Stimulated activated CD4-positive, alpha-beta T cell treated with anti-CD3 and anti-CD28 coated beads, Interleukin-4, amount 100 ng/mL, for 24 hours (primary cell): Measurements from ENCODE around the gene STIM2.
"Not testable (repeated sequence)": the region's sequence is repeated elsewhere in the genome, so short reads cannot be mapped to it uniquely, and the experiment has no call there.

Experiments
- DNase-seq: peaks from one replicate; pipeline ENCODE4 v3.0.0-alpha.2; 2020

STIM2 gene

DNA sequence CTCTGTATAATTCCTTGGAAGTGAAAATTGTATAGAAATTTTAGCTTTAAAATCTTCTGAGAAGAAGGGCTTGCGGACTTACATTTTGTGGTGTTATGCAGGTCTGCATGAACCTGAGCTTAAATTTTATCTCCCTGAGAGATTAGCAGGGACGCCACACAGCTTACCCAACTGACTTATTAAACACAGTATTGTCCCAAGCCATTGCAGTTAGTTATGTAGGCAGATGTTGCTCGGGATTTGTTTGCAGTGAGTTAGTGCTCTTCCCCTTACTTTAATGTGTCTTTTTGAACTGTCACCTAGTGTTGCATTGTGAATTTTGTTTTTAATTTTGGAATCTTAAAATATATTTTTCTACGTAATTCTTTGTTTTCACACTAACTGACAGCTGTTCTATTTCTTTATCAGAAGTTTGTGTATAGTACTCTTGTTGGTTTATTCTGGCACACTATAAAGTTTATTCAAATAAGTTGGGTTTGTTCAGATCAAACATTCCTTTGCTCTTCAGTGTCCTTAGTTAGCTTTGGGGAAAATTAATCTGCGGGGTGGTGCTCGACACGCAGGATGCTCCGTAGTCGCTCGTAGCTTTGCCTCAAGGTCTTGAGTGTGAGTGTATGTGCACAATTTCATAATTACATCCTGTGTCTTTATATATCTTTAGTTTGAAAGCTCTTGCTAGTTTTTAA lies 145.4 kb downstream of the STIM2 start:
- DNase-seq = no peak

DNA sequence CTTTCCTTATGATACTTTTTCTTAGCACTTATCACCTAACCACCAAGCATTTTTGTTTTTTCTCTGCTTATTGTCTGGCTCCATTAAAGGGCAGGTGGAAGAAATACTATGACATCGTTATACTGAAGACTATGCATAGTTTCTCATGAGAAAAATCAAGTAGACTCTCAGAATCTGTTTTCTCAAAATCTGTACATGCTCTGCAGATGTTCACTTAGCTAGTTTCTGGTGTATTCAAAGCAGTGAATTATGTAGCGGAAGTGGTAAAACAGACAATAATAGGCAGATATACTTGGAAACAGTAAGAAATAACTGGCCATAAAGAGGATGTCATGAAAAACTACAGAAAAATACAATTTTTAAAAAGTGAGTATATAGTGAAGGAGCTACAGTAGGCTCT lies 146.0 kb downstream of the STIM2 start:
- DNase-seq = no peak

DNA sequence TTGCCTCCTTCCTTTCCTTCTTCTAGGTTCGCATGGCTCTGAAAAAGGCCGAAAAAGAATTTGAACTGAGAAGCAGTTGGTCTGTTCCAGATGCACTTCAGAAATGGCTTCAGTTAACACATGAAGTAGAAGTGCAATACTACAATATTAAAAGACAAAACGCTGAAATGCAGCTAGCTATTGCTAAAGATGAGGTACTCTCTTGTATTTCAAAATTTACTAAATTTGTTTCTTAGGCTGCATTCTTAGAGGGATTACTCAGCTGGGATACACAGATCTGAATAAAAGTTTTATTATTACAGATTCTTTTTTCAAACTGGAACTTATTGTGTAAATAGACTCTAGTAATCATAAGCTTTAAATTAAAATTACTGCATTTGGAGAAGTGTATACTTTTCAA lies 146.9 kb downstream of the STIM2 start:
- DNase-seq = no peak

DNA sequence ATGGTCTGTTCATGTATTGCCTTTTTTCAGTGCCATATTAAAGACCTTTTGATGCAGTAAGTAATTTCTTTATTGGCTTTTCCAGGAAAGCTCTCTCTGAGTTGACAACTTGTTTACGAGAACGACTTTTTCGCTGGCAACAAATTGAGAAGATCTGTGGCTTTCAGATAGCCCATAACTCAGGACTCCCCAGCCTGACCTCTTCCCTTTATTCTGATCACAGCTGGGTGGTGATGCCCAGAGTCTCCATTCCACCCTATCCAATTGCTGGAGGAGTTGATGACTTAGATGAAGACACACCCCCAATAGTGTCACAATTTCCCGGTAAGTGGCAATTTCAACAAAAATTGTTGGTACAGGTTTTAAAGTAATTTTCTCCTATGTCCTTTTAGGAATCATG lies 148.0 kb downstream of the STIM2 start:
- DNase-seq = no peak

DNA sequence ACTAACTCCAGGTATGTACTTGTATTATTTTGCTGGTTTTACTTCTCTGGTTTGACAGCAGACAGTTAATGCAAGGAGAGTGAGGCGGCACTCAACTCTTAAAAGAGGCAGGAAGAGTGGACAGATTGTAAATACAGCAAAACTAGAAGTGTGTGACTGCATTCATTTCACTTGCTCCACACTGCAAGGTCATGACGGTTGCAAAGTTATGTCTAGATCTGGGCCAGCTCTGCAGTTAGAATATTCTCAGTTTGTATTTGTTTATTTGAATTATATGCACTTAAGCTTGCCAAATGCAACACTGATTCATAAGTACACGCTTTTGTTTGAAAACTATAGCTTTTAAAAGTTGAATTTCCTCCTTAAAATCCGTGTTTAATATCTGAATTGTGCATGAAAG lies 148.9 kb downstream of the STIM2 start:
- DNase-seq = no peak

DNA sequence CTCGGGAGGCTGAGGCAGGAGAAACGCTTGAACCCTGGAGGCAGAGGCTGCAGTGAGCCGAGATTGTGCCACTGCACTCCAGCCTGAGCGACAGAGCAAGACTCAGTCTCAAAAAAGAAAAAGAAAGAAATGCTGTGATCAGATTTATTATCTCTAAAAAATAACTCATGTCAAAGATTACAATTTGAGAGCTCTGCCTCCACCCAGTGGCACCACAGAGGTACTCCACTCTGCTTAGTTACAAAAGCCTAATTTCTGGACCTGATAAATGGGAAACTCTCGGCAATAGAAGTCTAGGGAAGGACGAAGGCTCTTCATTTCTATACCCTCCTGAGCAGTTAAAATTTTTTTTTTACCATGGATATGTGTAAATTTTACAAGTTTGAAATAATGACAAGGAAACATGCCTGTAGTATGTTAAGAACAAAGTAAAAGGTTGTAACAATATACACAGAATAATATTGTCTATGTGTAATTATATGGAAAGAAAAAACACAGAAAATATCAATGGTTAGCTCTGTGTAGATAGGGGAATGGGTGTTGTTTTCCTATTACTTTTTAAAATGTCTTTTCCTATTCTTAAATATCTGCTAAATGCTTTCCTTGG lies 149.8 kb downstream of the STIM2 start:
- DNase-seq = peak; percentile 65

DNA sequence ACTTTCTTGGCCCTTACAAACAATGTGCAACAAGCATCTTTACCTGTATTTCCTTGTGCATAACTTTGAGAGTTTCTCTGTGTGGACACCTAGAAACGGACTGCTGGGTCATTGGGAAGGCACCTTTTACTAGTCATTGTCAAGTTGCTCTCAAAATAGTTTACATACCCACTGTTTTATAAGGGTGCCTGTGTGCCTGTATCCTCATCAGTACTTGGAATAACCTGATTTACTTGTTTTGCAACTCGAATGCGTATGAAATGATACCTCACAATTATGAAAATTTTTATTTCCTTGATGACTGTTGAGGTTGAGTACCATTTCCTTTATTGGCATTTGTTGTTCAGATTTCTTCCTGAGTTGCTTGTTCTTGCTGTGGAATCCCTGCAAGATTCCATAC lies 150.8 kb downstream of the STIM2 start:
- DNase-seq = no peak

DNA sequence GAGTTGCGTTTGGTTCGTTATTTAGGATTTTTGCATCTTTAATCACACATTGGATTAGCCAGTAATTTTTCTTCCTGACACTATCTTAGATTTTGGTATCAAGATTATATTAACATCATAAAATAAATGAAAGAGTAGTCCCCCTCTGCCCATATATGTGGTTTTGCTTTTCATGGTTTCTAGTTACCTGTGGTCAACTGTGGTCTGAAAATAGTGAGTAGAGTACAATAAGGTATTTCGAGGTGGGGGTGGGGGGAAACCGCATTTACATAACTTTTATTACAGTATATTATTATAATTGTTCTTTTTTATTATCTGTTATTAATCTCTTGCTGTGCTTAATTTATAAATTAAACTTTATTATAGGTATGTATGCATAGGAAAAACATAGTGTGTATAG lies 152.4 kb downstream of the STIM2 start:
- DNase-seq = no peak

DNA sequence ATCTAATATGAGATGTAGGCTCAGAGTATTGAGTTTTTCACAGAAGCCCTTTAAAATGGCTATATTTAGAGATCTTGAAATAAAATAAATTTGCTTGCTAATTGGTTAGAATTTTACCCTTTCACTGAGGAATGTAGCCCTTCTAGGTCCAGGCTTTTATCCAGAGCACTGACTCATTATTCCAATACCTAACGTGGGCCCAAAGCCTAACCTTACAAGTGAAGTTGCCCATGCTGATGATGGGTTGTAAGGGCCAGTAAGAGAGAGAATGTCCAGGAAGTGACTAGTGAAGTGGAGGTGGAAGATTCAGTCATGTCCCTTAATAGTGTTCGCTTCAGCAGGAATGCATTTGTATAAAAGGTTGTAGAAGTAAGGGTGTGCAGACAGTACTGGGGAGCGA lies 155.9 kb downstream of the STIM2 start:
- DNase-seq = no peak

DNA sequence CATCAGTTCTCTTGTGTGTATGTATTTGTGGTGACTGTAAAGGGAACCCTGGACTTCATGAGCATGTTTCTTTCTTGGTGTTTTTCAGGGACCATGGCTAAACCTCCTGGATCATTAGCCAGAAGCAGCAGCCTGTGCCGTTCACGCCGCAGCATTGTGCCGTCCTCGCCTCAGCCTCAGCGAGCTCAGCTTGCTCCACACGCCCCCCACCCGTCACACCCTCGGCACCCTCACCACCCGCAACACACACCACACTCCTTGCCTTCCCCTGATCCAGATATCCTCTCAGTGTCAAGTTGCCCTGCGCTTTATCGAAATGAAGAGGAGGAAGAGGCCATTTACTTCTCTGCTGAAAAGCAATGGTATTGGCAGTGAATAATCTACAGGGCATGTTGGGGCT lies 157.0 kb downstream of the STIM2 start:
- no peak for DNase-seq

DNA sequence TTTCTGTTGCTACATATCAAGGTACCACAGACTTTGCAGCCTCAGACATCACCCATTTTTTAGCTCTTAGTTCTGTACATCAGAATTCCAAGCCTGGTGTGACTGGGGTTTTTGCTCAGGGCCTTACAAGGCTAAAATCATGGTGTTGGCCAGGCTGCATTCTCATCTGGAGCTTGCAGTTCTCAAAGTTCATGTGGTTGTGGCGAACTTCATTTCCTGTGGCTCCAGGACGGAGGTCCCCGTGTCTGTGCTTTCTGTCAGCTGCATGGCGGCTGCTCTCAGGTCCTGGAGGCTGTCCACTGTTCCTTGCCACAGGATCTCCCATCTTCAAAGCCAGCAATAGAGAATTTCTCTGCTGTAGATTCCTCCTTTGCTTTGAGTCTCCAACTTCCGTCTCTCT lies 157.4 kb downstream of the STIM2 start:
- DNase-seq = no peak

DNA sequence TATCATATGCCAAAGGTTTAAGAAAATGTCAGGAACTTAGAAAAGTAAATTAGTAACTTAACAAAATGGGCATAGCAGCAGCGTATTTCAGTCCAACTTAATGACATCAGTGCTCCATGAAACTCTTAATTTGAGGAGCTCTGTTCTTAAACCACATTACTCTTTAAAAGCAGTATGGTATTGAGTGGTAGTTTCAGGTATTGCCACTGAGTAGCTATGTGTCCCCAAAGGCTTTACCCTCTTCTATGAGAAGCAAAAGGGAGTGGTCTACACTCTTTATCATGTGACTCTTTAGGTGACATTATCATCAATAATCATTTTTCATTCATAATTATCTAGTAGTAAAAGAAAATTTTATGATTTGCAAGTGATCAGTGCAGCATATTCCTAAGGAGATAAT lies 158.3 kb downstream of the STIM2 start:
- no peak for DNase-seq

DNA sequence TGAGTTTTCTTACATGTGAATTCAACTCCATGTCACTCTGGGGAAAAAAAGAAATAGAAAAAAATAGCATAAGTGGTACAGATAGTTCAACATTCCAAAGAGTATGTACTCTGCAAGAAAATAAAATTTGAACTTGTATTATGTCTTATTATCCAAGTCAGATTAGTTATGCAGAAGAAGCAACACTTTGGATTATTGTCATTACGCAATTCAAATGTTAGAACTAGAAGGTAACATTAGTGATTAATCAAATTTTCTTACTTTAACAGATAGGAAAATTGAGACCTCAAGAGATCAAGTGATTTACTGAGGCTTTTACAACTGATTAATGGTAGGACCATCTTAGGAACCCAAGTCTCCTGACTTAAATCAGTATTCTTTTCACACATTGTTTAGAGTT lies 159.1 kb downstream of the STIM2 start:
- no peak for DNase-seq

DNA sequence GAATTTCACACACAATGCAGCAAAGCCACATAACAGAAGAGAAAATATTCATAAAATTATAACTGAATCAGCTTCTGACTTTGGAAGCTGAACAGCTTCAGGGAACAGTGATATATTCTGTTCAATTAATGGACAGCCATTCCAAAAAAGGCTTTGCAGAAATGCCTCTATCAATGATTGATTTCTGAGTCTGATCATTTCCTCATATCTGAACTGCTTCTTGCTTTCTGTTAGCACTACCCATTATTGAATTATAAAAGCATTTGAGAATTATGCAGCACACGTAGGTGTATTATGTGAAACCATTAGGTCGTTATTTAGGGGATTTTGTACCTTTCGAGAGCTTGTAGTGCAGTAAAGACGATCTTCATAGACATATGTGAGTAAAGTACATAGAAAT lies 159.6 kb downstream of the STIM2 start:
- DNase-seq = no peak

DNA sequence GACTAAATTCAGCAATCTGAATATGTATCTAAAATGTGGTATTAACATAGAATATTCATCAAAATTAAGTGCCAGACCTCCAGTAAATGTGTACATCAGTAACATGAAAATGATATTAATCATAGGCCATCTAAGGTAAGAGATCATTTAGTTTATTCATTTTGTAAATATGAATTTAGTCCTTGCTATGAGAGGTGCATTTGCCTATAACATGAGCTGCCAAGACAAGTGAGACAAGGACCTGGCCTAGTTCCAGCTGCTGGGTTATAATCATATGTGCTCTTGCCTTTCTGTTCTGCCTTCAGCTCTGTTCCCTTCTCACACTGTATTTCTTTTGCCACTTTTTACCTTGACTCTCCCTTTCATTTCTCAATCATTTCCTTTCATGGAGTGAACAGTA lies 160.0 kb downstream of the STIM2 start:
- no peak for DNase-seq

DNA sequence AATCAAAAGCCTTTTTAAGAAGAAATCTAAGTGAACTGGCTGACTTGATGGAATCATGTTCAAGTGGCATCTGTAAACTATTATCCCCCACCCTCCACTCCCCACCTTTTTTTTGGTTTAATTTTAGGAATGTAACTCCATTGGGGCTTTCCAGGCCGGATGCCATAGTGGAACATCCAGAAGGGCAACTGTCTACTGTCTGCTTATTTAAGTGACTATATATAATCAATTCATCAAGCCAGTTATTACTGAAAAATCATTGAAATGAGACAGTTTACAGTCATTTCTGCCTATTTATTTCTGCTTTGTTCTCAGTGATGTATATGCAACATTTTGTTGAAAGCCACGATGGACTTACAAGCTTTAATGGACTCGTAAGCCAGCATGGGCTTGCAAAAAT lies 162.3 kb downstream of the STIM2 start:
- DNase-seq = no peak

DNA sequence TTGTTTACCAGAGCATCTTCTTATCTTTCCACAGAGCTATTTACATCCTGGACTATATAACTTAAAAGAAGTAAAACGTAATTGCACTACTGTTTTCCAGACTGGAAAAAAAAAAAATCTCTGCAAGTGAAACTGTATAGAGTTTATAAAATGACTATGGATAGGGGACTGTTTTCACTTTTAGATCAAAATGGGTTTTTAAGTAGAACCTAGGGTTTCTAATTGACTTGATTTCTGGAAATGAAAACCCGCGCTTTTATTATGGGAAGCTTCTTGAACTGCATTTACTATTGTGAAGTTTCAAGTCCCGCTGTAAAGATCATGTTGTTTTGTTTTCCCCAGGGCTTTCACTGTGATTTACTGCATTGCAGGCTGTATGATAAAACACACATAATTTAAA lies 162.7 kb downstream of the STIM2 start:
- no peak for DNase-seq

DNA sequence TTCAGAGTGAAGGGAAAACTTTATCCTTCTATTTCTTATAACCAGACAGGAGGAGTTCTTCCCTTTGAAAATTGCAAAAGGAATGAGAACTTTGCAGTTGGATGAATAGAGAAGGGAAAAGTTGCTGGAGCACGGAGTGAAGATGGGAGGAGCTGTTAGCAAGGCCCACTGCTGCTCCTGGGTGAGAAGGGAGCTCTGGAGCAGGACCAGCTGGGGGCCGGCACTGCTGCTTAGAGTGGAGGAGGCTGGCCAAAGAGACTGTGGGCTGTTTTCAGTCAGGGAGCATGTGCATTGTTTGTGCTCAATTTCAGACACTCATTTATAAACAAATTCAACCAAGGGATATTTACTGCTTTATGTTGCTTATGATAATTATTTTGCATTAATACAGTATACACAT lies 164.2 kb downstream of the STIM2 start:
- DNase-seq = no peak

DNA sequence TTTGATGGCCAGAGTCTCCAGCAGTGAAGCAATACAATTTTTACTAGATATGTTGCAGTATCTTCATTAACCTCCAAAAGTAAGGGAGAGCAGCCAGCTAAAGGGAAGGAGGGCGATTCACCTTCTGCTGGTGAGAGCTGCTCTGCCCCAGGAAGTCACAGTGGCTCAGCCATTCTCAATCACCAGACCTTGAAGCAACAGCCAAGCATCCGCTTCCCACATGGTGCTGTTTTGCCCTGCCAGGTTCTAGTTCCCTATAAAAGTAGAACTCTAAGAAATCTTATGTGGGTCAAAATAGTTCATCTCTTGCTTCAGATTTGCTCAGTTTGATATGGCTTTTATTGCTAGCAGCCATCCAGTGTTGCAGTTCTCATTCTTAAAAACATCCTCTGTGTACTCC lies 166.8 kb downstream of the STIM2 start:
- DNase-seq = no peak

DNA sequence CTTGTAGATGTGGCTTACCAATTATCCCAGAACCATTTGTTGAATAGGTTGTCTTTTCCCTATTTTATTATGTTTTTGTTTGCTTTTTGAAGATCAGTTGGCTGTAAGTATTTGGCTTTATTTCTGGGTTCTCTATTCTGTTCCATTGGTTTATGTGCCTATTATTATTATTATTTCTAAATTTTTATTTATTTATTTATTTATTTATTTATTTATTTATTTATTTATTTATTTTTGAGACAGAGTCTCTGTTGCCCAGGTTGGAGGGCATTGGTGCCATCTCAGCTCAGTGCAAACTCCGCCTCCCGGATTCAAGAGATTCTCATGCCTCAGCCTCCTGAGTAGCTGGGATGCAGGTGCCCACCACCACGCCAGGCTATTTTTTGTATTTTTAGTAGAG lies 174.5 kb downstream of the STIM2 start:
- not testable (repeated sequence) for DNase-seq

DNA sequence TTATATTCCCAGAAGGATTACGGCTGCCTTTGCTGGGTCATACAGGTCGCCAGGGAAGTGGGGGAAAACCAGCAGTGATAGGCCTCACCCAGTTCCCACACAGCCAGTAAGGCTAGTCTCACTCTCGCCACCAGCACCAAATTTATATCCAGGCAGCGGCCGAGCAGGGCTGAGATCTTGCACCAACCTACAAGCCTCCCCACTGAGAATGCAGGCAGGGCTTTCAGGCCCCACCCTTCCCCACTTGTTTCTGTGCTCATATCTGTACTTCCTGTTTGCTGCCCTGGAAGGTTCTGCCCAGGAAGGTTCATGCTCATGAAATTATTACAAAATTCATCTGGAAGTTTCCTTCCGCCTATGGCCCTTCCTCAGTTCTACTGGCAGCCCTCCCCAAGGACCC lies 179.7 kb downstream of the STIM2 start:
- no peak for DNase-seq

DNA sequence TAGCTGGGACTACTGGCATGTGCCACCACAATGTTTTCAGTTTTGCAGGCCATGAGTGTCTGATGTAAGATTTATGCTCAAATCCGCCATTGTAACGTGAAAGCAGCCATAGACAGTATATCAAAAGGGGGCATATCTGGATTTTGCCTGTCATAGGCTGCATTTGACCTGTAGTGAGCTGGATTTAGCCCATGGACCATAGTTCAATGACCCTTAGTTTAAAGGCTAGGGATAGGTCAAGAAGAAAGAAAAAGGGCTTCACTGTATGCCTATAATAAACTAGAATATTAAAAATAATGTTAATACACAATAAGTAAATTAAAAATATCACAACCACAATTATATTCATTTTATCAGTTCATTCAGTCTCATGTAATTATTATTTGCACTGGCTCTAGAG lies 181.8 kb downstream of the STIM2 start:
- DNase-seq = no peak

DNA sequence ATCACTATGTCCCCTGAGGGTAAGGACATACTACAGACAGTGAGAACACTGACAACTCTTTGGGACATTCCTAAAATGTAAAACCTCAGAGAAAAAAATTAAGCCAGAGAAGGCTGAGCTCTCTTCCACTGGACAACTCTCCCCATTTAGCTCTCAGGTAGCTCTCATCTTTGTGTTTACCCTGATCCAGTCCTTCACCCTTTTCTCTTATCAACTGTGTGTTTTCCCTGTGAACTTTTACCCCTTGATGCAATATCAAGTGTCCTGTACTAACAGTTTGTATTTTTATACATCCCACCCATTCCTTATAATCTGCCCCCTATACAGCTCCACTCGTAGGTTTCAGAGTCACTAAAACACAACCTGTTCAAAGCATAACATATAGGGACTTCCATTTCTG lies 182.6 kb downstream of the STIM2 start:
- DNase-seq = no peak

DNA sequence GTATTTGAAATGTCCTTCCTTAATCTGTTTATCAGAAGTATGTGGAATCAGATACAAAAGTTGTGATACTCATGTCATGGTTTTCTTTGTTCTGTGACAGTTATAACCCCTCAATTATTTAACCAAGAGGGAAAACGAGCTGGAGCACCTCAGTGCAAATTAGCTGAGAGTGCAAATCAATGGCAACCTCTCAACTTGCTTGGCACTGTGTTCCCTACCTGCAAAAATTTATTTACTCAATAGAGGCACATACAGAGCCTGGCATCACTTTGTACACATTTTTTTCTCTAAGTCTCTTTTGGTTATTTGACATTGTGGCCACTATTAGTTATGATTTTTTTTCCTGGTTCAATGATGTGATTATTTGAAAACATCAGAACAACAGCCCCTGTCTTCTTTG lies 186.2 kb downstream of the STIM2 start:
- DNase-seq = no peak
